H9 (cell line): Measurements from ENCODE around the gene ANAPC13. TPM values are rescaled to one million over a fixed set of nuclear protein-coding genes. Genes with fewer than 3 reads are reported as not detected.
A peak's percentile ranks its signal among the peaks of the same experiment; 100 is the strongest.

Experiments used
- DNase-seq: peaks from one replicate; pipeline ENCODE4 v3.0.0-alpha.2; 2017
- H2AFZ ChIP-seq: one replicate; pipeline ENCODE4 v1.6.1; 2013; ENCODE audit warnings: mild to moderate bottlenecking, low read length, control low read depth, moderate library complexity
- H2AK5ac ChIP-seq: 2 replicates; pipeline ENCODE4 v1.6.1; 2013; ENCODE audit warnings: low read length, control low read depth, mixed read lengths; ENCODE audit not compliant: insufficient read length
- H2BK120ac ChIP-seq: one replicate; pipeline ENCODE4 v1.6.1; 2013; ENCODE audit warnings: low read depth, mild to moderate bottlenecking, low read length, control low read depth, inconsistent platforms; ENCODE audit not compliant: poor library complexity, severe bottlenecking
- H2BK12ac ChIP-seq: 2 replicates; pipeline ENCODE4 v1.6.1; 2013; ENCODE audit warnings: low read length, control low read depth, mixed read lengths, low read depth; ENCODE audit not compliant: insufficient read length
- H2BK15ac ChIP-seq: 2 replicates; pipeline ENCODE4 v1.6.1; 2013; ENCODE audit warnings: low read depth, low read length, control low read depth
- H2BK20ac ChIP-seq: one replicate; pipeline ENCODE4 v1.6.1; 2013; ENCODE audit warnings: low read depth, mild to moderate bottlenecking, low read length, control low read depth, inconsistent platforms; ENCODE audit not compliant: poor library complexity, severe bottlenecking
- H2BK5ac ChIP-seq: 2 replicates; pipeline ENCODE4 v1.6.1; 2013; ENCODE audit warnings: low read length, control low read depth, mixed read lengths; ENCODE audit not compliant: insufficient read length
- H3K14ac ChIP-seq: 2 replicates; pipeline ENCODE4 v1.6.1; 2013; ENCODE audit warnings: low read length, control low read depth; ENCODE audit not compliant: insufficient read depth
- H3K18ac ChIP-seq: 2 replicates; pipeline ENCODE4 v1.6.1; 2013; ENCODE audit warnings: low read depth, mild to moderate bottlenecking, mixed read lengths, low read length, control low read depth; ENCODE audit not compliant: insufficient read length
- H3K23ac ChIP-seq: 2 replicates; pipeline ENCODE4 v1.6.1; 2013; ENCODE audit warnings: low read length, control low read depth, mixed read lengths, low read depth; ENCODE audit not compliant: insufficient read length
- H3K23me2 ChIP-seq: 2 replicates; pipeline ENCODE4 v1.6.1; 2013; ENCODE audit warnings: low read depth, mild to moderate bottlenecking, mixed read lengths, low read length, control low read depth; ENCODE audit not compliant: insufficient read length, poor library complexity, severe bottlenecking
- H3K27ac ChIP-seq: 2 replicates; pipeline ENCODE4 v1.5.1; 2013; ENCODE audit warnings: low read length, control low read depth, mixed read lengths, low read depth; ENCODE audit not compliant: insufficient read length
- H3K27me3 ChIP-seq: 2 replicates; pipeline ENCODE4 v1.6.1; 2013; ENCODE audit warnings: low read length, control low read depth, inconsistent platforms; ENCODE audit not compliant: insufficient read depth
- H3K4ac ChIP-seq: 2 replicates; pipeline ENCODE4 v1.6.1; 2013; ENCODE audit warnings: low read depth, mild to moderate bottlenecking, control low read depth, inconsistent platforms, low read length, moderate library complexity
- H3K4me1 ChIP-seq: 2 replicates; pipeline ENCODE4 v1.6.1; 2013; ENCODE audit warnings: low read length, control low read depth, inconsistent platforms; ENCODE audit not compliant: insufficient read depth
- H3K4me2 ChIP-seq: 2 replicates; pipeline ENCODE4 v1.6.1; 2013; ENCODE audit warnings: low read length, control low read depth, mixed read lengths; ENCODE audit not compliant: insufficient read length, insufficient read depth
- H3K56ac ChIP-seq: 2 replicates; pipeline ENCODE4 v1.6.1; 2013; ENCODE audit warnings: low read depth, mild to moderate bottlenecking, mixed read lengths, low read length, control low read depth; ENCODE audit not compliant: insufficient read length
- H3K79me1 ChIP-seq: 2 replicates; pipeline ENCODE4 v1.6.1; 2013; ENCODE audit warnings: low read depth, mild to moderate bottlenecking, moderate library complexity, low read length, control low read depth, inconsistent platforms; ENCODE audit not compliant: insufficient read depth, poor library complexity, severe bottlenecking
- H3K79me2 ChIP-seq: 2 replicates; pipeline ENCODE4 v1.6.1; 2013; ENCODE audit warnings: low read length, control low read depth, inconsistent platforms; ENCODE audit not compliant: insufficient read depth
- H3K9ac ChIP-seq: 2 replicates; pipeline ENCODE4 v1.6.1; 2013; ENCODE audit warnings: low read length, control low read depth, mixed read lengths; ENCODE audit not compliant: insufficient read length; ENCODE audit errors: extremely low read depth
- H3K9me3 ChIP-seq: one replicate; pipeline ENCODE4 v1.6.1; 2013; ENCODE audit warnings: low read depth, low read length, inconsistent platforms; ENCODE audit not compliant: control insufficient read depth
- H3T11ph ChIP-seq: one replicate; pipeline ENCODE4 v1.6.1; 2013; ENCODE audit warnings: mild to moderate bottlenecking, low read length, control low read depth, inconsistent platforms
- H4K20me1 ChIP-seq: one replicate; pipeline ENCODE4 v1.6.1; 2013; ENCODE audit not compliant: control insufficient read depth, insufficient read length, insufficient read depth
- H4K5ac ChIP-seq: 2 replicates; pipeline ENCODE4 v1.6.1; 2013; ENCODE audit warnings: low read depth, mild to moderate bottlenecking, mixed read lengths, low read length, control low read depth; ENCODE audit not compliant: insufficient read length
- H4K8ac ChIP-seq: replicated peaks from 2 replicates; pipeline ENCODE4 v1.6.1; 2013; ENCODE audit warnings: low read length, control low read depth, mixed read lengths, low read depth; ENCODE audit not compliant: insufficient read length
- H4K91ac ChIP-seq: 2 replicates; pipeline ENCODE4 v1.6.1; 2013; ENCODE audit warnings: low read depth, mild to moderate bottlenecking, moderate library complexity, mixed read lengths, low read length, control low read depth; ENCODE audit not compliant: insufficient read length
- H3K27ac Mint-ChIP-seq, 3 experiments: 2 replicates in 2 of 3; 3 replicates in 1 of 3; pipeline ENCODE4 v1.8.0; 2020 to 2021; ENCODE audit warnings: mixed read lengths in 3 of 3, mild to moderate bottlenecking in 1 of 3, moderate library complexity in 1 of 3
- H3K27me3 Mint-ChIP-seq: 2 replicates; pipeline ENCODE4 v1.8.0; 2021; ENCODE audit warnings: low read depth, mild to moderate bottlenecking, moderate library complexity, mixed read lengths
- H3K36me3 Mint-ChIP-seq, 3 experiments: 2 replicates in 2 of 3; 3 replicates in 1 of 3; pipeline ENCODE4 v1.8.0; 2020 to 2021; ENCODE audit warnings: low read depth in 3 of 3, mixed read lengths in 3 of 3; ENCODE audit not compliant: insufficient read depth in 1 of 3
- H3K4me1 Mint-ChIP-seq, 2 experiments: 2 replicates each; pipeline ENCODE4 v1.8.0; 2020; ENCODE audit warnings: mixed read lengths in 2 of 2
- H3K4me3 Mint-ChIP-seq, 2 experiments: 2 replicates in 1 of 2; 3 replicates in 1 of 2; pipeline ENCODE4 v1.8.0; 2020 to 2021; ENCODE audit warnings: mild to moderate bottlenecking in 2 of 2, mixed read lengths in 2 of 2, moderate library complexity in 1 of 2
- H3K9me3 Mint-ChIP-seq, 2 experiments: 2 replicates in 1 of 2; 3 replicates in 1 of 2; pipeline ENCODE4 v1.8.0; 2020; ENCODE audit warnings: mild to moderate bottlenecking in 2 of 2, mixed read lengths in 2 of 2, moderate library complexity in 1 of 2
- WGBS: extraction: QIAGEN DNeasy Blood & Tissue Kit; methylation state at CpG from one replicate; pipeline ENCODE4 v1.1.7; 2013; ENCODE audit warnings: missing lambda C conversion rate, low lambda C conversion rate, mixed read lengths; ENCODE audit not compliant: insufficient read length; ENCODE audit errors: extremely low coverage; 5-methylcytosine and 5-hydroxymethylcytosine counted together
- total RNA-seq: library from RNA; stranded (reverse); gene quantifications from 2 replicates; pipeline ENCODE4 v1.2.1, GENCODE V29; 2021
- TF ChIP-seq, protein P1 (sequence below): fragments of 200-600 bp; sonication (generic); conservative IDR thresholded peaks from 3 replicates; pipeline ENCODE4 v1.8.0; 2021; ENCODE audit warnings: antibody characterized with exemption, mild to moderate bottlenecking

The ANAPC13 gene
- total RNA-seq, 1 experiment from 2014 or later: 42.8 TPM

DNA sequence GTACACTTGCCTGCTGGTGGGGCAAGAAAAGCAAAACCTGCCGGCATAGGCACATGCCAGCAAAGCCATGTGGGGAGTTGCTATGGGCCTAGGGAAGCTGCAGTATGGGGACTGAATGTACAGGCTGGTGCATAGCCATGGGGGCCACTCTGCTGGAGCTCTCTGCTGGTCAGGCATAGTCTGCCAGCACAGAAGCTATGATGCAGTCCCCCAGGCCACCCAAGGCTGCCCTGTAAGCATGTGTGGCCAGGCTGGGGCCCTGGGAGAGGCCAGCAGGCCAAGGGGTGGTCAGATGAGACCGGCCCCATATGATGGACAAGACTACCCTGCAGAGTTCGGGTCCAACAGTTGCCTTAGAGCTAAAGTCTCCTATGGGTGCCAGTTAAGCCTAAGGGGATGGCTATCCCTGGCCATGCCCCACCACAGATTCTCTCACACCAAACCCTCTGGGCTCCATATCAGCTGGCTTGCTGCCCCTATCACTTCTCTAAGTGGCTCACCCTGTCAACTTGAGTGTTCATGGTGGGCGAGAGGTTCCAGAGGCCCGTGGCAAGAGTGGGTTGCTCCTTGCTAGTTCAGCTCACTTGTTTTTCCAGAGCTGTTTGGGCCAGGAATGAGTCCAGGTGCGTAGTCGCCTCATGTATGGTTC is 41.9 kb upstream of the ANAPC13 start:
- peaks cover 28 to 35% (median 29%) of the 10 kb centered on the region in 3 experiments for H3K36me3 Mint-ChIP-seq
- DNase-seq: no peak

More for the DNA sequence above, 41.9 kb upstream of the ANAPC13 start:
- Histone ChIP-seq H3K4me2 (no peak overlapping the region), H3T11ph (no peak overlapping the region), H3K79me2 (no peaks in the 10 kb centered on the region), H3K18ac (peak overlapping the region; percentile 52), H2AK5ac (no peak overlapping the region), H3K9me3 (no peaks in the 10 kb centered on the region), H3K4ac (no peak overlapping the region), H3K23me2 (no peaks in the 10 kb centered on the region), H2BK15ac (no peak overlapping the region), H4K91ac (no peak overlapping the region), H3K4me1 (peaks cover 3% of the 10 kb centered on the region; the same call in 1 of the 2 replicates), H3K14ac (no peak overlapping the region; the same call in 1 of the 2 replicates), H3K9ac (no peak overlapping the region), H2BK120ac (no peak overlapping the region), H3K27me3 (no peaks in the 10 kb centered on the region), H3K79me1 (no peaks in the 10 kb centered on the region), H4K5ac (no peak overlapping the region), H2AFZ (no peak overlapping the region), H3K27ac (no peak overlapping the region), H4K8ac (no peak overlapping the region), H4K20me1 (no peaks in the 10 kb centered on the region), H2BK5ac (no peak overlapping the region), H3K56ac (no peak overlapping the region), H2BK20ac (no peak overlapping the region), H2BK12ac (no peak overlapping the region), H3K23ac (no peak overlapping the region)
- peaks cover 2 to 6% of the 10 kb centered on the region in 2 experiments for H3K4me1 Mint-ChIP-seq
- no peak overlapping the region for H3K4me3 Mint-ChIP-seq
- H3K9me3 Mint-ChIP-seq: peaks cover 27 to 30% of the 10 kb centered on the region in 2 experiments
- no CpG with 5 or more reads among the region's 7 CpGs for WGBS
- H3K27me3 Mint-ChIP-seq: peaks cover 3% of the 10 kb centered on the region; the same call in 1 of the 2 replicates
- H3K27ac Mint-ChIP-seq: no peak overlapping the region; a peak in 1 of 7 replicates
- TF ChIP-seq, protein P1, sequence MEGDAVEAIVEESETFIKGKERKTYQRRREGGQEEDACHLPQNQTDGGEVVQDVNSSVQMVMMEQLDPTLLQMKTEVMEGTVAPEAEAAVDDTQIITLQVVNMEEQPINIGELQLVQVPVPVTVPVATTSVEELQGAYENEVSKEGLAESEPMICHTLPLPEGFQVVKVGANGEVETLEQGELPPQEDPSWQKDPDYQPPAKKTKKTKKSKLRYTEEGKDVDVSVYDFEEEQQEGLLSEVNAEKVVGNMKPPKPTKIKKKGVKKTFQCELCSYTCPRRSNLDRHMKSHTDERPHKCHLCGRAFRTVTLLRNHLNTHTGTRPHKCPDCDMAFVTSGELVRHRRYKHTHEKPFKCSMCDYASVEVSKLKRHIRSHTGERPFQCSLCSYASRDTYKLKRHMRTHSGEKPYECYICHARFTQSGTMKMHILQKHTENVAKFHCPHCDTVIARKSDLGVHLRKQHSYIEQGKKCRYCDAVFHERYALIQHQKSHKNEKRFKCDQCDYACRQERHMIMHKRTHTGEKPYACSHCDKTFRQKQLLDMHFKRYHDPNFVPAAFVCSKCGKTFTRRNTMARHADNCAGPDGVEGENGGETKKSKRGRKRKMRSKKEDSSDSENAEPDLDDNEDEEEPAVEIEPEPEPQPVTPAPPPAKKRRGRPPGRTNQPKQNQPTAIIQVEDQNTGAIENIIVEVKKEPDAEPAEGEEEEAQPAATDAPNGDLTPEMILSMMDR: no peak
